ENCODE results near the gene TBC1D10A.

The TBC1D10A gene

GRCh38 chr22:30320021-30320556, 6.7 kb downstream of the TBC1D10A start:
- TF ChIP-seq FOXP2 (optimal IDR thresholded peaks at IDR 0.05; ENCODE audit: borderline replicate concordance, extremely low read depth, extremely low read length, insufficient read depth) (no peak), SIN3A (IDR thresholded peaks at IDR 0.05; ENCODE audit: borderline replicate concordance, insufficient read depth, low read length) (no peak), REST (IDR thresholded peaks at IDR 0.05; ENCODE audit: insufficient read depth in 1 of 2, low read depth in 2 of 2, low read length in 2 of 2) (no peak), POLR2AphosphoS5 (IDR thresholded peaks at IDR 0.05; ENCODE audit: low read depth, low read length) (no peak), TAF1 (IDR thresholded peaks at IDR 0.05; ENCODE audit: borderline replicate concordance, insufficient read depth, low read length) (no peak)

DNA sequence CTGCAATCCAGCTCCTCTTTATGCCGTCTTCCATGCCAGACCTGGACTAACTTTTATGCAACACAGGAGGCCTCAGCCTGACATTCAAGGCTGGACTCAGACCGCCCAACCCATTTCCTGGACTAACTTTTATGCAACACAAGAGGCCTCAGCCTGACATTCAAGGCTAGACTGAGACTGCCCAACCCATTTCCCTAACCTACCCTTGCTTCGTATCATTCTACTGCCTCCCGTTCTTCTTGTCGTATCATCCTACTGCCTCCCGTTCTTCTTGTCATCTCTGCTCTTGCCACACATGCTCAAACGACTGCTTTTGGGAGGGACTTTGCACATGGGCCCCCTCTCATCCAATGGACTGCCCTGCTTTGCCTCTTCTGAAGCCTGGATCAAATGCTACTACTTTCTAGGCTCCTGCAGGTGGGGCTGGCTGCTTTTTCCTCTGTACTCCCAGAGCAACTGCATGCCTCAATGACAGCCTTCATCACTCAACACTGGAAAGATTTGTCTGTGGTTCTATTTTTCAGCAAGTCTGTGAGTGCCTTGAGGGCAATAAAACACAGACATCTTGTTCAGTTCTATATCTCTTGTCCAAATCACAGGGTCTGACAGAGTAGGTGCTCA, 7.8 kb downstream of the TBC1D10A start:
- no peak for TF ChIP-seq REST (IDR thresholded peaks at IDR 0.05; ENCODE audit: insufficient read depth in 1 of 2, low read depth in 2 of 2, low read length in 2 of 2)
- no peak for TF ChIP-seq POLR2AphosphoS5 (IDR thresholded peaks at IDR 0.05; ENCODE audit: low read depth, low read length)
- TF ChIP-seq FOXP2 (optimal IDR thresholded peaks at IDR 0.05; ENCODE audit: borderline replicate concordance, extremely low read depth, extremely low read length, insufficient read depth), result no peak
- no peak for TF ChIP-seq TAF1 (IDR thresholded peaks at IDR 0.05; ENCODE audit: borderline replicate concordance, insufficient read depth, low read length)
- TF ChIP-seq SIN3A (IDR thresholded peaks at IDR 0.05; ENCODE audit: borderline replicate concordance, insufficient read depth, low read length), result no peak

DNA sequence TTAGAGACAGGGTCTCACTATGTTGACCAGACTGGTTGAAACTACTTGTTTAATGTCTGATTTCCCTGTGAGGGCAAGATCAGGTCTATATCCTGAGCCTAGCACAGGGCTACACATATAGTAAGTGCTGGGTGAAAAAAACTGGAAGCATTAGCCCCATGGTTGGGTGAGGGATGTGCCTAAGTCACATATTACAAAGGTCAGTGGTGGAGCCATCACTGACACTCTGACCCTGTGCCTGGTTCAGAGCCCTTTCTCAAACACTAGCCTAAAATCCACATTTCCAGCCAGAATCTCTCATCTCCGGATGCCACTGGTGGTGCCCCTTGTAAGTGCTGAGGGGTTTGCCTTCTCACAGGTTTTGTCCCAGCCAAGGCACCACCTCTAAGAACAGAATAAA, 9.0 kb downstream of the TBC1D10A start:
- TF ChIP-seq TAF1 (IDR thresholded peaks at IDR 0.05; ENCODE audit: borderline replicate concordance, insufficient read depth, low read length), result no peak
- TF ChIP-seq REST (IDR thresholded peaks at IDR 0.05; ENCODE audit: insufficient read depth in 1 of 2, low read depth in 2 of 2, low read length in 2 of 2), result no peak
- TF ChIP-seq SIN3A (IDR thresholded peaks at IDR 0.05; ENCODE audit: borderline replicate concordance, insufficient read depth, low read length), result no peak
- TF ChIP-seq POLR2AphosphoS5 (IDR thresholded peaks at IDR 0.05; ENCODE audit: low read depth, low read length), result no peak
- TF ChIP-seq FOXP2 (optimal IDR thresholded peaks at IDR 0.05; ENCODE audit: borderline replicate concordance, extremely low read depth, extremely low read length, insufficient read depth), result no peak

DNA sequence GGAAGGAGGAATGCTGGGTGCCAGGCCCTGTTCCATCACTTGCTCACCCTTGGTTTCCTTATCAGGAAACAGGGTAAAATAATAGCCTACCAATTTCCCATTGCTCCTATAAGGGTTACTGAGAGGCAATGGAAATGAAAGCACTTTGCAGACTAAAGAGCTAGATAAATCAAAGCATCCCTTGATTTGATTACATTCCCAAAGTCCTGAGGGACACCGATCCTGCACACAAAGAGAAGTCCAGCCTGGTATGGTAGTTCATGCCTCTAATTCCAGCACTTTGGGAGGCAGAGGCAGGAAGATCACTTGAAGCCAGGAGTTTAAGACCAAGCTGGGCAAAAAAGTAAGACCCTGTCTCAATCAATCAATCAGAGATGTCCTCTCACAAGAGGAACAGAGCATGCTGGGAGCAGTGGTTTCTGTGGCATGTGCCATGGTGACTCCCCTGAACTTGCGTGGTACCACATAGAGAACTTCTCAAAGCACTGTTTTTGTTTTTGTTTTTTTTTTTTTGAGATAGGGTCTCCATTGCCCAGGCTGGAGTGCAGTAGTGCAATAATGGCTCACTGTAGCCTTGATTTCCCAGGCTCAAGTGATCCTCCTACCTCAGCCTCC, 10.7 kb downstream of the TBC1D10A start:
- TF ChIP-seq POLR2AphosphoS5 (IDR thresholded peaks at IDR 0.05; ENCODE audit: low read depth, low read length) (no peak), TAF1 (IDR thresholded peaks at IDR 0.05; ENCODE audit: borderline replicate concordance, insufficient read depth, low read length) (no peak)

DNA sequence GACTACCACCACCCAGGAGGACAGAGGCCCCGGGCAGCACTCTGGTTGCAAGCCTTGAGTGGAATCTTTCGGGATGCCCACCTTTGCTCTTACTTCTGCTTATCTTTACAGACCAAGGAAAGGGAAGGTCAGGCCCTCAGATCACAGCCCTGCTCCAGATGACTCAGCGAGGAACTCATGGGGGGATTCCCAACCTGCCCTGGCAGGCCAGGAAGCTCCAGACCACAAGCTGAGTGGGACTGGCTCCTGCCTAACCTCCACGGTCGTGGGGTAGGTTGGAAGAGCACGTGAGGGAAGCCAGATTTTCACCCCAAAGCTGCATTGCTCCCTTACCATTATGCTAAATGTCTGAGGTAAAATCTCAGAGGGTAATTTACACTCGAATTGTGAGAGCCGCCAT, 11.8 kb downstream of the TBC1D10A start:
- TF ChIP-seq POLR2AphosphoS5 (IDR thresholded peaks at IDR 0.05; ENCODE audit: low read depth, low read length), result no peak
- no peak for TF ChIP-seq FOXP2 (optimal IDR thresholded peaks at IDR 0.05; ENCODE audit: borderline replicate concordance, extremely low read depth, extremely low read length, insufficient read depth)
- TF ChIP-seq SIN3A (IDR thresholded peaks at IDR 0.05; ENCODE audit: borderline replicate concordance, insufficient read depth, low read length), result no peak
- TF ChIP-seq REST (IDR thresholded peaks at IDR 0.05; ENCODE audit: insufficient read depth in 1 of 2, low read depth in 2 of 2, low read length in 2 of 2), result no peak
- no peak for TF ChIP-seq TAF1 (IDR thresholded peaks at IDR 0.05; ENCODE audit: borderline replicate concordance, insufficient read depth, low read length)
